Measurements from ENCODE around the gene DNER.

DNER gene

GRCh38 chr2:229666811-229667210 lies 47.5 kb downstream of the DNER start:
- no peak for DNase-seq (ENCODE audit: low spot score)

GRCh38 chr2:229665158-229665557 lies 49.2 kb downstream of the DNER start:
- no peak for DNase-seq (ENCODE audit: low spot score)

- DNase-seq (ENCODE audit: low spot score) = no peak
Measured at GRCh38 chr2:229661478-229661877, 52.9 kb downstream of the DNER start.

GRCh38 chr2:229660951-229661350 lies 53.4 kb downstream of the DNER start:
- no peak for DNase-seq (ENCODE audit: low spot score)

GRCh38 chr2:229660391-229660790 lies 54.0 kb downstream of the DNER start:
- DNase-seq (ENCODE audit: low spot score) = no peak

- no peak for DNase-seq (ENCODE audit: low spot score)
Measured at GRCh38 chr2:229658004-229658403, 56.4 kb downstream of the DNER start.

GRCh38 chr2:229654437-229654836 lies 59.9 kb downstream of the DNER start:
- no peak for DNase-seq (ENCODE audit: low spot score)

- DNase-seq (ENCODE audit: low spot score) = no peak
Measured at GRCh38 chr2:229653531-229653930, 60.8 kb downstream of the DNER start.

- no peak for DNase-seq (ENCODE audit: low spot score)
Measured at GRCh38 chr2:229652796-229653195, 61.6 kb downstream of the DNER start.

GRCh38 chr2:229650901-229651300 lies 63.5 kb downstream of the DNER start:
- DNase-seq (ENCODE audit: low spot score) = no peak

GRCh38 chr2:229650059-229650458 lies 64.3 kb downstream of the DNER start:
- no peak for DNase-seq (ENCODE audit: low spot score)

- no peak for DNase-seq (ENCODE audit: low spot score)
Measured at GRCh38 chr2:229646186-229646723, 68.1 kb downstream of the DNER start.

- no peak for DNase-seq (ENCODE audit: low spot score)
Measured at GRCh38 chr2:229642371-229642770, 72.0 kb downstream of the DNER start.

GRCh38 chr2:229641676-229642075 lies 72.7 kb downstream of the DNER start:
- no peak for DNase-seq (ENCODE audit: low spot score)

GRCh38 chr2:229640636-229641035 lies 73.7 kb downstream of the DNER start:
- no peak for DNase-seq (ENCODE audit: low spot score)

- no peak for DNase-seq (ENCODE audit: low spot score)
Measured at GRCh38 chr2:229636571-229636970, 77.8 kb downstream of the DNER start.

GRCh38 chr2:229635371-229635680 lies 79.0 kb downstream of the DNER start:
- no peak for DNase-seq (ENCODE audit: low spot score)

- no peak for DNase-seq (ENCODE audit: low spot score)
Measured at GRCh38 chr2:229634601-229635370, 79.6 kb downstream of the DNER start.

GRCh38 chr2:229633556-229633955 lies 80.8 kb downstream of the DNER start:
- DNase-seq (ENCODE audit: low spot score) = no peak

GRCh38 chr2:229629039-229629438 lies 85.3 kb downstream of the DNER start:
- DNase-seq (ENCODE audit: low spot score) = no peak

GRCh38 chr2:229627728-229628127 lies 86.6 kb downstream of the DNER start:
- DNase-seq (ENCODE audit: low spot score) = no peak

GRCh38 chr2:229622495-229623355 lies 91.6 kb downstream of the DNER start:
- no peak for DNase-seq (ENCODE audit: low spot score)

GRCh38 chr2:229620759-229621158 lies 93.6 kb downstream of the DNER start:
- DNase-seq (ENCODE audit: low spot score) = no peak
